ENCODE data around the gene CEP57L1. TPM values are rescaled to one million over a fixed set of nuclear protein-coding genes. Genes with fewer than 3 reads are reported as not detected.

The CEP57L1 gene
- total RNA-seq, 1 donor, result 43.6 TPM

GRCh38 chr6:109059571-109060021 is 35.7 kb upstream of the CEP57L1 start:
- DNase-seq (ENCODE audit: low read depth), result peak; percentile 41
- peak; percentile 7 for TF ChIP-seq CTCF (IDR thresholded peaks at IDR 0.05; ENCODE audit: insufficient read depth, low read depth, low read length)
- no peak overlapping the region for H3K4me3 ChIP-seq (ENCODE audit: low read depth, low read length)

- TF ChIP-seq CTCF (IDR thresholded peaks at IDR 0.05; ENCODE audit: insufficient read depth, low read depth, low read length), result no peak
- no peak for DNase-seq (ENCODE audit: low read depth)
- no peak overlapping the region for H3K4me3 ChIP-seq (ENCODE audit: low read depth, low read length)
Observed at GRCh38 chr6:109060571-109060970, 34.7 kb upstream of the CEP57L1 start.

- H3K4me3 ChIP-seq (ENCODE audit: low read depth, low read length), result no peak overlapping the region
- DNase-seq (ENCODE audit: low read depth), result no peak
- no peak for TF ChIP-seq CTCF (IDR thresholded peaks at IDR 0.05; ENCODE audit: insufficient read depth, low read depth, low read length)
Observed at GRCh38 chr6:109062216-109062615, 33.1 kb upstream of the CEP57L1 start.

- no peak for TF ChIP-seq CTCF (IDR thresholded peaks at IDR 0.05; ENCODE audit: insufficient read depth, low read depth, low read length)
- no peak overlapping the region for H3K4me3 ChIP-seq (ENCODE audit: low read depth, low read length)
- no peak for DNase-seq (ENCODE audit: low read depth)
Observed at GRCh38 chr6:109062767-109063352, 32.4 kb upstream of the CEP57L1 start.

GRCh38 chr6:109069746-109070145 is 25.6 kb upstream of the CEP57L1 start:
- H3K4me3 ChIP-seq (ENCODE audit: low read depth, low read length), result no peak overlapping the region
- DNase-seq (ENCODE audit: low read depth), result no peak
- no peak for TF ChIP-seq CTCF (IDR thresholded peaks at IDR 0.05; ENCODE audit: insufficient read depth, low read depth, low read length)

- TF ChIP-seq CTCF (IDR thresholded peaks at IDR 0.05; ENCODE audit: insufficient read depth, low read depth, low read length), result no peak
- DNase-seq (ENCODE audit: low read depth), result no peak
- H3K4me3 ChIP-seq (ENCODE audit: low read depth, low read length), result no peak overlapping the region
Observed at GRCh38 chr6:109071125-109071917, 24.0 kb upstream of the CEP57L1 start.

Data from fibroblast of villous mesenchyme (primary cell).